H1 (cell line): ENCODE measurements around the gene FECH. TPM values are rescaled to one million over a fixed set of nuclear protein-coding genes. Genes with fewer than 3 reads are reported as not detected.

Experiments used
- CTCF ChIA-PET: fragments of 300-600 bp; sonication (Branson Sonifier 250); formaldehyde crosslinking; loops from one replicate; lab custom pipeline; 2021; ENCODE audit not compliant: partially characterized antibody; lab: Charles Lee
- POLR2A ChIA-PET: fragments of 300-600 bp; sonication (Branson Sonifier 250); formaldehyde crosslinking; loops from one replicate; lab custom pipeline; 2021; ENCODE audit warnings: inconsistent platforms; ENCODE audit not compliant: partially characterized antibody; lab: Charles Lee
- DNase-seq, 2 experiments: peaks; one replicate each; pipeline versions ENCODE4 v3.0.0 to v3.0.0-alpha.2; 2010 to 2022; ENCODE audit warnings: low spot score in 2 of 2, low read depth in 1 of 2, mixed read lengths in 1 of 2
- FAIRE-seq: peaks from 2 replicates; lab custom pipeline; 2011; peaks lifted over from hg19 to GRCh38; lab: Jason Lieb, UNC
- H2AFZ ChIP-seq: 2 replicates; pipeline ENCODE4 v1.8.1; 2012; ENCODE audit warnings: low read length, inconsistent platforms
- H2AK5ac ChIP-seq: 2 replicates; pipeline ENCODE4 v1.6.1; 2013; ENCODE audit warnings: low read depth, low read length
- H2BK120ac ChIP-seq: replicated peaks from 2 replicates; pipeline ENCODE3; 2013; ENCODE audit warnings: low read depth, low read length, inconsistent platforms
- H2BK12ac ChIP-seq: 2 replicates; pipeline ENCODE4 v1.6.1; 2013; ENCODE audit warnings: low read depth, low read length
- H2BK15ac ChIP-seq: 2 replicates; pipeline ENCODE4 v1.6.1; 2013; ENCODE audit warnings: low read length
- H2BK20ac ChIP-seq: 2 replicates; pipeline ENCODE4 v1.6.1; 2013; ENCODE audit warnings: low read length
- H2BK5ac ChIP-seq: 2 replicates; pipeline ENCODE4 v1.6.1; 2013; ENCODE audit warnings: low read depth, low read length
- H3K14ac ChIP-seq: 2 replicates; pipeline ENCODE4 v1.6.1; 2013; ENCODE audit warnings: inconsistent platforms; ENCODE audit not compliant: insufficient read length
- H3K18ac ChIP-seq: 2 replicates; pipeline ENCODE4 v1.6.1; 2013; ENCODE audit warnings: low read length; ENCODE audit errors: extremely low read depth
- H3K23ac ChIP-seq: 2 replicates; pipeline ENCODE4 v1.6.1; 2013; ENCODE audit warnings: inconsistent platforms; ENCODE audit not compliant: insufficient read length
- H3K23me2 ChIP-seq: 2 replicates; pipeline ENCODE4 v1.6.1; 2013; ENCODE audit warnings: low read depth, low read length
- H3K27ac ChIP-seq: 2 replicates; pipeline ENCODE4 v1.6.1; 2011; ENCODE audit warnings: low read depth, low read length, inconsistent platforms
- H3K27me3 ChIP-seq, 4 experiments: replicated peaks in 1 of 4; 1 replicate in 1 of 4; 2 replicates in 3 of 4; pipeline versions ENCODE4 v1.6.1 to v1.8.1; 2011 to 2013; ENCODE audit warnings: low read length in 3 of 4, mild to moderate bottlenecking in 3 of 4, inconsistent platforms in 2 of 4, mixed read lengths in 2 of 4, moderate library complexity in 1 of 4; ENCODE audit not compliant: control insufficient read depth in 3 of 4, insufficient read depth in 3 of 4; ENCODE audit errors: extremely low read depth in 1 of 4
- H3K36me3 ChIP-seq, 4 experiments: 2 replicates each; pipeline versions ENCODE4 v1.6.1 to v1.8.1; 2011 to 2013; ENCODE audit warnings: mild to moderate bottlenecking in 4 of 4, low read length in 3 of 4, moderate library complexity in 2 of 4, control low read depth in 1 of 4, inconsistent platforms in 1 of 4; ENCODE audit not compliant: insufficient read depth in 4 of 4, control insufficient read depth in 2 of 4
- H3K4ac ChIP-seq: replicated peaks from 2 replicates; pipeline ENCODE3; 2013; ENCODE audit warnings: low read length, low read depth, mixed read lengths, inconsistent platforms; ENCODE audit not compliant: insufficient read length
- H3K4me1 ChIP-seq, 4 experiments: replicated peaks in 1 of 4; 1 replicate in 1 of 4; 2 replicates in 3 of 4; pipeline versions ENCODE4 v1.6.1 to v1.8.1; 2011 to 2013; ENCODE audit warnings: low read length in 3 of 4, inconsistent platforms in 2 of 4, mixed read lengths in 1 of 4; ENCODE audit not compliant: insufficient read depth in 4 of 4, control insufficient read depth in 3 of 4
- H3K4me2 ChIP-seq, 2 experiments: 2 replicates each; pipeline versions ENCODE4 v1.6.1 to v1.8.1; 2011 to 2013; ENCODE audit warnings: low read depth in 2 of 2, low read length in 2 of 2, control low read depth in 1 of 2, inconsistent platforms in 1 of 2, mild to moderate bottlenecking in 1 of 2; ENCODE audit not compliant: insufficient read depth in 1 of 2
- H3K4me3 ChIP-seq, 4 experiments: fragments of 200-600, 300-600 bp in 1 of 4; sonication (generic), shearing (Covaris generic), sonication (Bioruptor Twin) in 1 of 4; 2 replicates each; pipeline versions ENCODE4 v1.5.1 to v1.8.1; 2011 to 2016; ENCODE audit warnings: low read length in 4 of 4, low read depth in 3 of 4, control low read depth in 2 of 4, inconsistent platforms in 2 of 4, mild to moderate bottlenecking in 2 of 4, mixed read lengths in 1 of 4, moderate library complexity in 1 of 4; ENCODE audit not compliant: insufficient read depth in 2 of 4; ENCODE audit errors: extremely low read depth in 1 of 4
- H3K56ac ChIP-seq: replicated peaks from 2 replicates; pipeline ENCODE3; 2013; ENCODE audit warnings: low read depth, mild to moderate bottlenecking, mixed read lengths, low read length, inconsistent platforms; ENCODE audit not compliant: insufficient read length
- H3K79me1 ChIP-seq: 2 replicates; pipeline ENCODE4 v1.6.1; 2013; ENCODE audit warnings: low read depth, low read length, control low read depth
- H3K79me2 ChIP-seq, 2 experiments: 2 replicates each; pipeline versions ENCODE4 v1.6.1 to v1.8.1; 2012 to 2013; ENCODE audit warnings: low read length in 2 of 2, mild to moderate bottlenecking in 2 of 2, inconsistent platforms in 1 of 2; ENCODE audit not compliant: insufficient read depth in 2 of 2, control insufficient read depth in 1 of 2
- H3K9ac ChIP-seq, 4 experiments: replicated peaks in 1 of 4; 1 replicate in 1 of 4; 2 replicates in 3 of 4; pipeline versions ENCODE4 v1.6.1 to v1.8.1; 2011 to 2013; ENCODE audit warnings: low read depth in 3 of 4, low read length in 3 of 4, control low read depth in 2 of 4, mild to moderate bottlenecking in 2 of 4, moderate library complexity in 2 of 4, inconsistent platforms in 1 of 4; ENCODE audit errors: extremely low read depth in 1 of 4
- H3K9me3 ChIP-seq, 2 experiments: 2 replicates each; pipeline versions ENCODE4 v1.6.1 to v1.8.1; 2012 to 2013; ENCODE audit warnings: mild to moderate bottlenecking in 2 of 2, moderate library complexity in 2 of 2, control low read depth in 1 of 2, inconsistent platforms in 1 of 2, low read depth in 1 of 2, low read length in 1 of 2, mixed read lengths in 1 of 2; ENCODE audit not compliant: insufficient read depth in 2 of 2
- H4K20me1 ChIP-seq, 2 experiments: replicated peaks in 1 of 2; 2 replicates each; pipeline versions ENCODE3 to v1.8.1; 2011 to 2013; ENCODE audit warnings: inconsistent platforms in 2 of 2, low read length in 2 of 2, mild to moderate bottlenecking in 1 of 2; ENCODE audit not compliant: insufficient read depth in 2 of 2, control insufficient read depth in 1 of 2
- H4K5ac ChIP-seq: 2 replicates; pipeline ENCODE4 v1.6.1; 2013; ENCODE audit warnings: low read length, low read depth, mixed read lengths, inconsistent platforms; ENCODE audit not compliant: insufficient read length
- H4K8ac ChIP-seq: 2 replicates; pipeline ENCODE4 v1.8.0; 2013; ENCODE audit warnings: mild to moderate bottlenecking, moderate library complexity, low read length, inconsistent platforms; ENCODE audit not compliant: insufficient read depth; ENCODE audit errors: extremely low read depth
- H4K91ac ChIP-seq: replicated peaks from 2 replicates; pipeline ENCODE3; 2013; ENCODE audit warnings: low read length, mixed read lengths, inconsistent platforms; ENCODE audit not compliant: insufficient read length
- PHF8 ChIP-seq: fragments of 200-600 bp; sonication (generic); conservative IDR thresholded peaks from 2 replicates; pipeline ENCODE4 v1.7.1; 2012; ENCODE audit warnings: low read depth, mild to moderate bottlenecking, inconsistent platforms, low read length, moderate library complexity
- TBP ChIP-seq: IDR thresholded peaks from 2 replicates; pipeline ENCODE4 v1.6.1; 2011; ENCODE audit warnings: low read depth, low read length, improper control_type of control experiment
- WGBS, 2 experiments: shearing (Covaris generic) in 1 of 2; methylation state at CpG; one replicate each; pipeline versions ENCODE4 v1.1.6 to v1.1.7; 2013 to 2015; ENCODE audit warnings: low lambda C conversion rate in 2 of 2, mixed read lengths in 2 of 2, inconsistent platforms in 1 of 2, low coverage in 1 of 2, missing lambda C conversion rate in 1 of 2; ENCODE audit not compliant: insufficient replicate concordance in 2 of 2, insufficient coverage in 1 of 2, insufficient read length in 1 of 2; ENCODE audit errors: extremely low coverage in 1 of 2, missing lambda C conversion rate in 1 of 2; 5-methylcytosine and 5-hydroxymethylcytosine counted together
- polyA plus RNA-seq, 7 experiments: library from polyadenylated mRNA; depleted of rRNA in 3 of 7; stranded (reverse) in 5 of 7; unstranded in 2 of 7; fragments of >200 nt in 5 of 7; fragments of 200-250 nt in 2 of 7; gene quantifications; 1 replicate in 5 of 7; 2 replicates in 1 of 7; 4 replicates in 1 of 7; pipeline versions ENCODE4 v1.2.1 to v1.2.3, GENCODE V29; 2011 to 2013; ENCODE audit warnings: missing spikeins in 2 of 7, mixed read lengths in 2 of 7
- total RNA-seq: library from RNA; stranded (reverse); fragmentation: NEBNext Ultra II Directional; extraction: Animal tissue kit (Norgen Biotek cat#: 25700); gene quantifications from 2 replicates; pipeline ENCODE4 v1.2.1, GENCODE V29; 2021
- TF ChIP-seq, protein P1 (sequence below): IDR thresholded peaks from 2 replicates; pipeline ENCODE4 v1.6.1; 2011; ENCODE audit warnings: low read length, improper control_type of control experiment

FECH gene
- total and polyA plus RNA-seq, 2 of the 8 experiments (the other 6 are each of a cell fraction or from before 2014, with no cell fraction given): 13.1 to 26.6 TPM

DNA sequence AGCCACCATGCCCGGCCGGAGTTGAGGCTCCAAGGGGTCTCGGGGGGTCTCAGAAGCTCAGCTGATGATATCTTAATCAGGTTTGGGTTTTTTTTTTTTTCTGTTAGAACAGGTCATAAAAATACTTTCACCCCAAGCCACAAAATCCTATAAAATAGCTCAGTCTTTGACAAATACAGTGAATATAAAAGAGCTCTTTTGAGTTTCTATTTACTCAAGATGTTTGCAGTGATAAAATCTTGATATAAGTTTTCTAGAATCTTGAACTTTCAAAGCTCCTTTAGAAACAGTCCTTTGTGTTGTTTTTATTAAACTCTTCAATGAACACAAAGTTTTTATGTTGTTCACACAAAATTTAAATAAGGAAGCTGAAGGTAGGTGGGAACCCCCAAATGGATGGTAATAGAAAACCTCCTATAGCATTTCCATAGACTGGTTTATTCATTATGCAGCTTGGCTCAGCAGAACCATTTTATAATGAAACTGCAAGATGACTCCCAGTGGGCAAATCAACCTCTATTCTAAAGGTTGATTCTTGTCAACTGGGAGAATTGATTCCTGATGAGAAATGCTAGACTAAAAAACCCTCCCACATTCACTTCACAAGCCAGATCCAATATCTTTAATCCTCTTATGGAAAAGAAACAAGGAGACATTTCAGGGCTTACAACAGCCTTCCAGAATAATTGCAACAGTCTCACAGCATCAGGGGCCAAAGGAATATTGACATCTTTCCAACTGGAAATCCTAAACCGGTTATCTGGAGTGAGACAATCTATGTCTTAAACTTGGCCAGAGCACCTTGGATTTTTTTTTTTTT is 48.7 kb upstream of the FECH start:
- Histone ChIP-seq H3K23ac (no peak overlapping the region), H3K9ac (no peak overlapping the region), H3K56ac (no peak overlapping the region), H3K36me3 (no peaks in the 10 kb centered on the region; a peak in 1 of 8 replicates), H3K4me3 (no peak overlapping the region), H4K20me1 (no peaks in the 10 kb centered on the region), H3K4ac (no peak overlapping the region), H2BK20ac (no peak overlapping the region), H3K27me3 (no peaks in the 10 kb centered on the region), H2BK120ac (no peak overlapping the region), H3K9me3 (no peaks in the 10 kb centered on the region), H3K23me2 (no peaks in the 10 kb centered on the region; the same call in 1 of the 2 replicates), H3K4me1 (no peaks in the 10 kb centered on the region), H2AFZ (no peak overlapping the region), H3K14ac (no peak overlapping the region), H3K27ac (no peak overlapping the region), H3K4me2 (no peak overlapping the region), H2AK5ac (no peak overlapping the region), H4K91ac (no peak overlapping the region), H2BK5ac (no peak overlapping the region), H2BK15ac (no peak overlapping the region), H4K8ac (no peak overlapping the region), H4K5ac (no peak overlapping the region)
- DNase-seq: no peak
- no peak for FAIRE-seq
- POLR2A ChIA-PET: no interaction called here
- TF ChIP-seq PHF8: no peak
- TF ChIP-seq, protein P1, sequence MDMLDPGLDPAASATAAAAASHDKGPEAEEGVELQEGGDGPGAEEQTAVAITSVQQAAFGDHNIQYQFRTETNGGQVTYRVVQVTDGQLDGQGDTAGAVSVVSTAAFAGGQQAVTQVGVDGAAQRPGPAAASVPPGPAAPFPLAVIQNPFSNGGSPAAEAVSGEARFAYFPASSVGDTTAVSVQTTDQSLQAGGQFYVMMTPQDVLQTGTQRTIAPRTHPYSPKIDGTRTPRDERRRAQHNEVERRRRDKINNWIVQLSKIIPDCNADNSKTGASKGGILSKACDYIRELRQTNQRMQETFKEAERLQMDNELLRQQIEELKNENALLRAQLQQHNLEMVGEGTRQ: no peak
- no peak for TF ChIP-seq TBP
- TF ChIP-seq, all 59 proteins: peak for 0
- Histone ChIP-seq H3K79me2 (no peaks in the 10 kb centered on the region), H3K79me1 (no peaks in the 10 kb centered on the region), H3K18ac (no peak overlapping the region), H2BK12ac (no peak overlapping the region)
- 95% methylated on average over 4 of the region's 4 CpGs; no CpG with 5 or more reads in 1 of the 2 experiments for WGBS, 2 experiments
- CTCF ChIA-PET: interaction anchor here (1.0 kb wide), 1 partner anchor 8 kb away, joined by 3 read pairs; no protein-coding TSS in a partner anchor
